ENCODE data around the gene MCC. TPM values are rescaled to one million over a fixed set of nuclear protein-coding genes. Genes with fewer than 3 reads are reported as not detected.

MCC gene
- polyA plus RNA-seq, 2 of the 4 experiments (the other 2 are of a cell fraction) = 0.09 to 0.10 TPM

DNA sequence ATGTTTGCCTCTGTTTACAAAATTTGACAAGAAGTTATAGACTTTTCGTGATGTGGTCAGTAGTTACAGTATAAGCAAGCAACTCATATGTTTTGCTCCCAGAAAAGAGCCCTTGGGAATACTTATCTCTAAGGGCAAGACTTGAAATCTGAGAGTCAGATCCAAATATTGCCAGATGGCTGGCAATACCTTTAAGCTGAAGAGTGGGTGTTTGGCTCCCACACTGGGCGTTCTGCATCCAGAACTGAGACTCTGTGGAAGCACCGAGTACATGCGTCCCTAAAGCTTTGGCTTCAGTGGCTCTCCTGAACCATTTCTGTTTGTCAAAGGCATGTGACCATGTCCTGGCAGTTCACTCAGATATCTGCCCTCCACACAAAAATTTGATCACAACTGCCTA, 317.5 kb downstream of the MCC start:
- 43% methylated on average over 4 of the region's 4 CpGs for WGBS (ENCODE audit: missing lambda C conversion rate)
- TF ChIP-seq JUN (IDR thresholded peaks at IDR 0.05) = no peak
- no peak for TF ChIP-seq CBX2 (IDR thresholded peaks at IDR 0.05; ENCODE audit: borderline replicate concordance, low read depth)
- no peak overlapping the region for H3K4me2 ChIP-seq
- no peaks in the 10 kb centered on the region for H3K9me3 ChIP-seq
- ChIA-PET POLR2A (no interaction called here), CTCF (no interaction called here)
- no peak for FAIRE-seq
- no peak for DNase-seq (ENCODE audit: low read depth in 1 of 2, low spot score in 1 of 2)
- no peak overlapping the region for H3K27ac ChIP-seq
- H3K4me1 ChIP-seq = no peaks in the 10 kb centered on the region
- H3K4me3 ChIP-seq = no peak overlapping the region
- no peak for ATAC-seq

DNA sequence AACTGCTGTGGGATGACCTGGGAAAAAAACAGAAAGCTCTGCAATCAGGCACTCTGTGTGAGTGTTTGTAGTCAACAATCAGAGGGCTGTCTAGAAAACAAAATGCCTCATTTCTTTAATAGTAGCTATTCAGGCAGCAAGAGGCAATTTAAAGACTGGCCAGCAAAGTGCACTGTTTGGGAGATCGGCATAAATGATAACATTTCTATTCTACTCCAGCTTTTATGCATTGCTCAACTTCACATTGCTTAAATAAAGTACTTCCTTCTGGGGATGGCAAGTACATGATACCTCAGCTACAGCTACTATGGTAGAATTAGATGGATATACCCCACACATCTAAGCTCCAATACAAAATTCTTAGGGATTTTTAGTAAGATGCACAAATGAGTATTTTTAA, 318.5 kb downstream of the MCC start:
- no peak overlapping the region for H3K4me3 ChIP-seq
- H3K9me3 ChIP-seq = no peaks in the 10 kb centered on the region
- FAIRE-seq (no peak), DNase-seq (ENCODE audit: low read depth in 1 of 2, low spot score in 1 of 2) (no peak), ATAC-seq (no peak)
- ChIA-PET POLR2A (no interaction called here), CTCF (no interaction called here)
- no peak overlapping the region for H3K4me2 ChIP-seq
- WGBS (ENCODE audit: missing lambda C conversion rate) = 9% methylated on average over 1 of the region's 1 CpG
- TF ChIP-seq CEBPB (IDR thresholded peaks at IDR 0.05) = no peak
- TF ChIP-seq, protein P1, sequence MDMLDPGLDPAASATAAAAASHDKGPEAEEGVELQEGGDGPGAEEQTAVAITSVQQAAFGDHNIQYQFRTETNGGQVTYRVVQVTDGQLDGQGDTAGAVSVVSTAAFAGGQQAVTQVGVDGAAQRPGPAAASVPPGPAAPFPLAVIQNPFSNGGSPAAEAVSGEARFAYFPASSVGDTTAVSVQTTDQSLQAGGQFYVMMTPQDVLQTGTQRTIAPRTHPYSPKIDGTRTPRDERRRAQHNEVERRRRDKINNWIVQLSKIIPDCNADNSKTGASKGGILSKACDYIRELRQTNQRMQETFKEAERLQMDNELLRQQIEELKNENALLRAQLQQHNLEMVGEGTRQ (IDR thresholded peaks at IDR 0.05) = no peak
- TF ChIP-seq FOSL2 (IDR thresholded peaks at IDR 0.05) = no peak
- TF ChIP-seq FOSL2 (CRISPR knock-in tag; IDR thresholded peaks at IDR 0.05) = no peak
- TF ChIP-seq CHD4 (IDR thresholded peaks at IDR 0.05; ENCODE audit: borderline replicate concordance) = no peak
- no peak for TF ChIP-seq KDM1A (IDR thresholded peaks at IDR 0.05; ENCODE audit: low read depth)
- TF ChIP-seq ZSCAN20 (CRISPR knock-in tag; IDR thresholded peaks at IDR 0.05) = no peak
- TF ChIP-seq, protein P2, sequence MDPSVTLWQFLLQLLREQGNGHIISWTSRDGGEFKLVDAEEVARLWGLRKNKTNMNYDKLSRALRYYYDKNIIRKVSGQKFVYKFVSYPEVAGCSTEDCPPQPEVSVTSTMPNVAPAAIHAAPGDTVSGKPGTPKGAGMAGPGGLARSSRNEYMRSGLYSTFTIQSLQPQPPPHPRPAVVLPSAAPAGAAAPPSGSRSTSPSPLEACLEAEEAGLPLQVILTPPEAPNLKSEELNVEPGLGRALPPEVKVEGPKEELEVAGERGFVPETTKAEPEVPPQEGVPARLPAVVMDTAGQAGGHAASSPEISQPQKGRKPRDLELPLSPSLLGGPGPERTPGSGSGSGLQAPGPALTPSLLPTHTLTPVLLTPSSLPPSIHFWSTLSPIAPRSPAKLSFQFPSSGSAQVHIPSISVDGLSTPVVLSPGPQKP (IDR thresholded peaks at IDR 0.05; ENCODE audit: low read depth, low read length) = no peak
- TF ChIP-seq, protein P3, sequence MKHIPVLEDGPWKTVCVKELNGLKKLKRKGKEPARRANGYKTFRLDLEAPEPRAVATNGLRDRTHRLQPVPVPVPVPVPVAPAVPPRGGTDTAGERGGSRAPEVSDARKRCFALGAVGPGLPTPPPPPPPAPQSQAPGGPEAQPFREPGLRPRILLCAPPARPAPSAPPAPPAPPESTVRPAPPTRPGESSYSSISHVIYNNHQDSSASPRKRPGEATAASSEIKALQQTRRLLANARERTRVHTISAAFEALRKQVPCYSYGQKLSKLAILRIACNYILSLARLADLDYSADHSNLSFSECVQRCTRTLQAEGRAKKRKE (CRISPR knock-in tag; IDR thresholded peaks at IDR 0.05; ENCODE audit: low read depth) = no peak
- no peak for TF ChIP-seq HOXB5 (CRISPR knock-in tag; IDR thresholded peaks at IDR 0.05)
- TF ChIP-seq, protein P4, sequence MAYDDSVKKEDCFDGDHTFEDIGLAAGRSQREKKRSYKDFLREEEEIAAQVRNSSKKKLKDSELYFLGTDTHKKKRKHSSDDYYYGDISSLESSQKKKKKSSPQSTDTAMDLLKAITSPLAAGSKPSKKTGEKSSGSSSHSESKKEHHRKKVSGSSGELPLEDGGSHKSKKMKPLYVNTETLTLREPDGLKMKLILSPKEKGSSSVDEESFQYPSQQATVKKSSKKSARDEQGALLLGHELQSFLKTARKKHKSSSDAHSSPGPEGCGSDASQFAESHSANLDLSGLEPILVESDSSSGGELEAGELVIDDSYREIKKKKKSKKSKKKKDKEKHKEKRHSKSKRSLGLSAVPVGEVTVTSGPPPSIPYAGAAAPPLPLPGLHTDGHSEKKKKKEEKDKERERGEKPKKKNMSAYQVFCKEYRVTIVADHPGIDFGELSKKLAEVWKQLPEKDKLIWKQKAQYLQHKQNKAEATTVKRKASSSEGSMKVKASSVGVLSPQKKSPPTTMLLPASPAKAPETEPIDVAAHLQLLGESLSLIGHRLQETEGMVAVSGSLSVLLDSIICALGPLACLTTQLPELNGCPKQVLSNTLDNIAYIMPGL (CRISPR knock-in tag; IDR thresholded peaks at IDR 0.05; ENCODE audit: borderline replicate concordance) = no peak
- TF ChIP-seq, protein P5, sequence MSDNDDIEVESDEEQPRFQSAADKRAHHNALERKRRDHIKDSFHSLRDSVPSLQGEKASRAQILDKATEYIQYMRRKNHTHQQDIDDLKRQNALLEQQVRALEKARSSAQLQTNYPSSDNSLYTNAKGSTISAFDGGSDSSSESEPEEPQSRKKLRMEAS (IDR thresholded peaks at IDR 0.05) = no peak
- no peak for TF ChIP-seq POLR2A (IDR thresholded peaks at IDR 0.05; ENCODE audit: low read length)
- no peak for TF ChIP-seq JUNB (IDR thresholded peaks at IDR 0.05)
- H3K4me1 ChIP-seq = no peaks in the 10 kb centered on the region
- H3K27ac ChIP-seq = no peak overlapping the region

DNA sequence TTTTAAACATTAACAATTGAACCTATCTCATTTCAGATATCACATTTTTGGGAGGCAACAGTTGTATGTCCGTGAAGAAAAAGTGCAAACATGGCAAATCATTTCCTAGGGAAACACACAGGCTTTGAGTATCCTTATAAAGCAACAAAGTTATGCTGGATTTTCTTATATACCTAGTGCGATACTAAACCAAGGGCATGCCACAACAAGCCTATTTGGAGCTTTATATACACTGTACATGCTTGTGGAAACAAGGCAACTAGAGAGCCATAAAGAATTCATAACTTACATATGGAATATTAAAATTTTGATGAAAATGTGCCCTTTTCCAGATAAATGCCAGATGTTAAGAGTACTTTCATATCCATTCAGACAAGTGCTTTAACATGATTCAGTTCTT, 320.3 kb downstream of the MCC start:
- 27% methylated on average over 2 of the region's 2 CpGs for WGBS (ENCODE audit: missing lambda C conversion rate)
- ChIA-PET CTCF (interaction anchor here (1.4 kb wide), 1 partner anchor 22 kb away, joined by 3 read pairs; no protein-coding TSS in a partner anchor), POLR2A (no interaction called here)
- H3K9me3 ChIP-seq = no peaks in the 10 kb centered on the region
- DNase-seq (ENCODE audit: low read depth in 1 of 2, low spot score in 1 of 2) (no peak), ATAC-seq (no peak), FAIRE-seq (no peak)
- H3K27ac ChIP-seq = no peak overlapping the region
- no peak for TF ChIP-seq JUN (IDR thresholded peaks at IDR 0.05)
- TF ChIP-seq, protein P4 (CRISPR knock-in tag; IDR thresholded peaks at IDR 0.05; ENCODE audit: borderline replicate concordance) = no peak
- TF ChIP-seq TP53 (CRISPR knock-in tag; IDR thresholded peaks at IDR 0.05) = no peak
- TF ChIP-seq HOXB13 (CRISPR knock-in tag; IDR thresholded peaks at IDR 0.05; ENCODE audit: low read depth) = no peak
- no peak for TF ChIP-seq NR3C1 (IDR thresholded peaks at IDR 0.05)
- no peak for TF ChIP-seq ZFP36 (IDR thresholded peaks at IDR 0.05; ENCODE audit: borderline replicate concordance, partially characterized antibody)
- TF ChIP-seq RAD21 (conservative IDR thresholded peaks at IDR 0.05 in 1 of 2, IDR thresholded peaks at IDR 0.05 in 1 of 2) = no peak
- TF ChIP-seq, protein P6, sequence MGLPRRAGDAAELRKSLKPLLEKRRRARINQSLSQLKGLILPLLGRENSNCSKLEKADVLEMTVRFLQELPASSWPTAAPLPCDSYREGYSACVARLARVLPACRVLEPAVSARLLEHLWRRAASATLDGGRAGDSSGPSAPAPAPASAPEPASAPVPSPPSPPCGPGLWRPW (IDR thresholded peaks at IDR 0.05) = no peak
- TF ChIP-seq BHLHE40 (IDR thresholded peaks at IDR 0.05; ENCODE audit: low read depth, low read length) = no peak
- no peak for TF ChIP-seq MYC (IDR thresholded peaks at IDR 0.05; ENCODE audit: borderline replicate concordance, low read length)
- no peak for TF ChIP-seq SMC3 (IDR thresholded peaks at IDR 0.05)
- TF ChIP-seq, protein P1 (IDR thresholded peaks at IDR 0.05) = no peak
- TF ChIP-seq EHMT2 (IDR thresholded peaks at IDR 0.05; ENCODE audit: low read depth) = no peak
- no peak overlapping the region for H3K4me2 ChIP-seq
- H3K4me3 ChIP-seq = no peak overlapping the region
- no peaks in the 10 kb centered on the region for H3K4me1 ChIP-seq

All from A549 (cell line).